Choroid plexus epithelial cell (primary cell): ENCODE data around the gene IFNAR2.
"Not testable (repeated sequence)": the region's sequence is repeated elsewhere in the genome, so short reads cannot be mapped to it uniquely, and the experiment has no call there.

Source experiments
- DNase-seq: peaks from one replicate; pipeline ENCODE4 v3.0.0-alpha.2; 2010; ENCODE audit warnings: low read depth
- H3K4me3 ChIP-seq: 2 replicates; pipeline ENCODE4 v1.5.1; 2011; ENCODE audit warnings: low read depth, mild to moderate bottlenecking, control low read depth, low read length, moderate library complexity
- TF ChIP-seq, protein P1 (sequence below): conservative IDR thresholded peaks from 2 replicates; pipeline ENCODE4 v1.5.1; 2011; ENCODE audit warnings: low read depth, mild to moderate bottlenecking, control low read depth, inconsistent platforms, low read length, moderate library complexity

Gene IFNAR2

DNA sequence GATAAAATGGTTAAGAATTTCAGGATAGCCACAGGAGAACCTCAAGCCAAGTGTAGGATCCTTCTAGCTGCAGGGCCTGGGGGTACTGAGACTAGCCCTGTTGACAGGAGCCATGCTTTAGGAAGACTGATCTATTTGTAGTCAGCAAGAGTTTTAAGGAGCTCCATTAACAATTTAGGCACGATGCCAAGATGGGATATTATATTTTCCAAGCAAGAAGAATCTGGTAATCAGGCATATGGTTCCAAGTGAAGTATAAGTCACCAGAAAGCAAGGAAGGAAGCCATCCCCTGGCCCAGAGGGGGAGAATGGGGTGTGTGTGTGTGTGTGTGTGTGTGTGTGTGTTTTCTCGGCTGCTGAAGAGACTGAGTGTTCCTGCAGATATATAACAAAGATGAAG, 7.0 kb downstream of the IFNAR2 start:
- no peak overlapping the region for H3K4me3 ChIP-seq
- DNase-seq = no peak
- TF ChIP-seq, protein P1, sequence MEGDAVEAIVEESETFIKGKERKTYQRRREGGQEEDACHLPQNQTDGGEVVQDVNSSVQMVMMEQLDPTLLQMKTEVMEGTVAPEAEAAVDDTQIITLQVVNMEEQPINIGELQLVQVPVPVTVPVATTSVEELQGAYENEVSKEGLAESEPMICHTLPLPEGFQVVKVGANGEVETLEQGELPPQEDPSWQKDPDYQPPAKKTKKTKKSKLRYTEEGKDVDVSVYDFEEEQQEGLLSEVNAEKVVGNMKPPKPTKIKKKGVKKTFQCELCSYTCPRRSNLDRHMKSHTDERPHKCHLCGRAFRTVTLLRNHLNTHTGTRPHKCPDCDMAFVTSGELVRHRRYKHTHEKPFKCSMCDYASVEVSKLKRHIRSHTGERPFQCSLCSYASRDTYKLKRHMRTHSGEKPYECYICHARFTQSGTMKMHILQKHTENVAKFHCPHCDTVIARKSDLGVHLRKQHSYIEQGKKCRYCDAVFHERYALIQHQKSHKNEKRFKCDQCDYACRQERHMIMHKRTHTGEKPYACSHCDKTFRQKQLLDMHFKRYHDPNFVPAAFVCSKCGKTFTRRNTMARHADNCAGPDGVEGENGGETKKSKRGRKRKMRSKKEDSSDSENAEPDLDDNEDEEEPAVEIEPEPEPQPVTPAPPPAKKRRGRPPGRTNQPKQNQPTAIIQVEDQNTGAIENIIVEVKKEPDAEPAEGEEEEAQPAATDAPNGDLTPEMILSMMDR = no peak

DNA sequence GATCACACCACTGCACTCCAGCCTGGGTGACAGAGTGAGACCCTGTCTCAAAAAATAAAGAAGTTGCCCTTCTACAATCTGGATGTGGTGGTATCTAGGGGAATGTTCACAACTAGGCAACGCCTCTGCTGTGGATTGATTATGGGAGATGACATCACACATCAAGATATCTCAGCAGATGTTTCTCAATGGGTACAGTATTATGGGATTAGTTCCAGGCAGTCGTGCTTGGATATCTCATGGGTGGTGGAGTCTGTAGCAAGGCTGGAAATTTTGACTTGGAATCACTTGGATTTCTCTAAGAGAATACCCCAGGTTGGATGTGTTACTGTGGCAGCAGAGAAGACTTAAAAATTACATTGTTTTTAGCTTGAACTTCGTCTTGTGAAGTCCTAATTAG, 7.7 kb downstream of the IFNAR2 start:
- DNase-seq = no peak
- no peak overlapping the region for H3K4me3 ChIP-seq
- TF ChIP-seq, protein P1 = no peak

DNA sequence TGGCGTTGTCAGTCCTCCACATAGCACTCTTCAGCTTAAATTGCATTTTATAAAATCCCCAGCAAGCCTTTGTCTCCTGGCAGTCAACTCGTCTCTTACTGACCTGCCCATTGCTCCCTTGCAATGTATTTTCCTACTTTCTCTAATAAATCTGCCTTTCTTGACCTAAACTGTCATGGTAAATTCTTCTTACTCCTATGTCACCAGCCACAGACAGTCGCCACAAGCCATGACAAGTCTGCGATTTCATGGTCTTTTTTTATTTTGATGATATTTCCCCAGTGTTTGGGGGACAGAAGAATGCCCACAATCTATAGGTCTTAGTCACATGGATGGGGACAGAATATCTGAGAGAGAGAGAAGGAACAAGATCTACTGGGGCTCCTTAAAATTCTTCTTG, 8.4 kb downstream of the IFNAR2 start:
- no peak for DNase-seq
- TF ChIP-seq, protein P1 = no peak
- H3K4me3 ChIP-seq = no peak overlapping the region

- TF ChIP-seq, protein P1 = no peak
- H3K4me3 ChIP-seq = no peak overlapping the region
- no peak for DNase-seq
These were observed 9.0 kb downstream of the IFNAR2 start for GRCh38 chr21:33238565-33239255.

GRCh38 chr21:33239559-33240127, 9.9 kb downstream of the IFNAR2 start:
- H3K4me3 ChIP-seq, DNase-seq: not testable (repeated sequence)

- TF ChIP-seq, protein P1 = no peak
- no peak overlapping the region for H3K4me3 ChIP-seq
- no peak for DNase-seq
These were observed 10.7 kb downstream of the IFNAR2 start for GRCh38 chr21:33240404-33240803.

DNA sequence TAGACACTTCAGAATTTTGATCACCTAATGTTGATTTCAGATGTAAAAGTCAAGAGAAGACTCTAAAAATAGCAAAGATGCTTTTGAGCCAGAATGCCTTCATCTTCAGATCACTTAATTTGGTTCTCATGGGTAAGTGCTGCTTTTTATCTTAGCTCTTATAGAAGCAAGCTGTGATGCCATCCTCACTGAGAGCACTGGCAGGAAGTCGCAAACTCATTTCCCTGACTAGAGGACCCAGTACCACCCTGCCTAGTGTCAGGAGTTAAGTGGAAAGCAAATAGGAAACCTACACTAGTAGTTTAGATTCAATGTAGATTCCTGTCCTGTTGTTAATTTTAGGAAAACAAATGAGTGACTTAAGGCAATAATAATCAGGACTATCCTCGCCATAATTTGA, 12.1 kb downstream of the IFNAR2 start:
- DNase-seq = no peak
- TF ChIP-seq, protein P1 = no peak
- no peak overlapping the region for H3K4me3 ChIP-seq

GRCh38 chr21:33242846-33243245, 13.1 kb downstream of the IFNAR2 start:
- H3K4me3 ChIP-seq = not testable (repeated sequence)

More at GRCh38 chr21:33242846-33243245, 13.1 kb downstream of the IFNAR2 start:
- not testable (repeated sequence) for DNase-seq
